ENCODE results near the gene DSG4. TPM values are rescaled to one million over a fixed set of nuclear protein-coding genes. Genes with fewer than 3 reads are reported as not detected.

Gene DSG4
- total RNA-seq, 2 donors from 2014 or later, result 0.16 to 0.27 TPM

- Histone ChIP-seq H3K4me1 (no peaks in the 10 kb centered on the region), H3K9ac (ENCODE audit: low read depth in 2 of 2, low read length in 2 of 2) (no peak overlapping the region), H3K36me3 (no peaks in the 10 kb centered on the region), H3K27ac (no peak overlapping the region), H3K4me3 (no peak overlapping the region), H3K9me3 (no peaks in the 10 kb centered on the region), H3K27me3 (no peaks in the 10 kb centered on the region)
- no peak for TF ChIP-seq CTCF (IDR thresholded peaks at IDR 0.05)
- intact Hi-C loops (cut with DNase I), result no loop called here
- DNase-seq, result no peak
These were observed 67.6 kb downstream of the DSG4 start for GRCh38 chr18:31444142-31444541.

GRCh38 chr18:31445908-31446307 is 69.3 kb downstream of the DSG4 start:
- no peak overlapping the region for H3K27ac ChIP-seq
- H3K9ac ChIP-seq (ENCODE audit: low read depth in 2 of 2, low read length in 2 of 2), result no peak overlapping the region
- H3K4me1 ChIP-seq, result no peaks in the 10 kb centered on the region
- H3K27me3 ChIP-seq, result no peaks in the 10 kb centered on the region
- intact Hi-C loops (cut with DNase I), result no loop called here
- DNase-seq, result no peak
- TF ChIP-seq CTCF (IDR thresholded peaks at IDR 0.05), result no peak
- no peaks in the 10 kb centered on the region for H3K9me3 ChIP-seq
- H3K4me3 ChIP-seq, result no peak overlapping the region
- no peaks in the 10 kb centered on the region for H3K36me3 ChIP-seq

GRCh38 chr18:31446854-31447253 is 70.3 kb downstream of the DSG4 start:
- TF ChIP-seq CTCF (IDR thresholded peaks at IDR 0.05), result no peak
- Histone ChIP-seq H3K4me1 (no peaks in the 10 kb centered on the region), H3K4me3 (no peak overlapping the region), H3K36me3 (no peaks in the 10 kb centered on the region), H3K27me3 (no peaks in the 10 kb centered on the region), H3K9ac (ENCODE audit: low read depth in 2 of 2, low read length in 2 of 2) (no peak overlapping the region), H3K9me3 (no peaks in the 10 kb centered on the region), H3K27ac (no peak overlapping the region)
- intact Hi-C loops (cut with DNase I), result no loop called here
- no peak for DNase-seq

GRCh38 chr18:31447530-31448191 is 71.1 kb downstream of the DSG4 start, which contains the start of gene DSG3:
Gene DSG3 (plus strand): TSS chr18:31447741. CDS start chr18:31447878, 137 bp downstream.
- no peak for DNase-seq
- Histone ChIP-seq H3K9ac (ENCODE audit: low read depth in 2 of 2, low read length in 2 of 2) (no peak within 1 kb of the TSS), H3K9me3 (no peaks in the 10 kb centered on the region), H3K36me3 (no peaks in the 10 kb centered on the region), H3K27ac (no peak within 1 kb of the TSS), H3K4me3 (no peak within 1 kb of the TSS), H3K4me1 (no peaks in the 10 kb centered on the region), H3K27me3 (no peaks in the 10 kb centered on the region)
- no peak for TF ChIP-seq CTCF (IDR thresholded peaks at IDR 0.05)
- intact Hi-C loops (cut with DNase I), result no loop called here

- H3K27ac ChIP-seq, result no peak overlapping the region
- TF ChIP-seq CTCF (IDR thresholded peaks at IDR 0.05), result no peak
These were observed 73.8 kb downstream of the DSG4 start for GRCh38 chr18:31450409-31450808.

More at GRCh38 chr18:31450409-31450808, 73.8 kb downstream of the DSG4 start:
- H3K9me3 ChIP-seq, result no peaks in the 10 kb centered on the region
- no peak overlapping the region for H3K9ac ChIP-seq (ENCODE audit: low read depth in 2 of 2, low read length in 2 of 2)
- H3K27me3 ChIP-seq, result no peaks in the 10 kb centered on the region
- intact Hi-C loops (cut with DNase I), result no loop called here
- no peaks in the 10 kb centered on the region for H3K4me1 ChIP-seq
- no peaks in the 10 kb centered on the region for H3K36me3 ChIP-seq
- DNase-seq, result no peak
- H3K4me3 ChIP-seq, result no peak overlapping the region

Data from colonic mucosa (tissue), 4 donors.